ENCODE data around the gene TRIM62.

GRCh38 chr1:33149453-33150190, 32.2 kb downstream of the TRIM62 start:
- TF ChIP-seq, protein P1, sequence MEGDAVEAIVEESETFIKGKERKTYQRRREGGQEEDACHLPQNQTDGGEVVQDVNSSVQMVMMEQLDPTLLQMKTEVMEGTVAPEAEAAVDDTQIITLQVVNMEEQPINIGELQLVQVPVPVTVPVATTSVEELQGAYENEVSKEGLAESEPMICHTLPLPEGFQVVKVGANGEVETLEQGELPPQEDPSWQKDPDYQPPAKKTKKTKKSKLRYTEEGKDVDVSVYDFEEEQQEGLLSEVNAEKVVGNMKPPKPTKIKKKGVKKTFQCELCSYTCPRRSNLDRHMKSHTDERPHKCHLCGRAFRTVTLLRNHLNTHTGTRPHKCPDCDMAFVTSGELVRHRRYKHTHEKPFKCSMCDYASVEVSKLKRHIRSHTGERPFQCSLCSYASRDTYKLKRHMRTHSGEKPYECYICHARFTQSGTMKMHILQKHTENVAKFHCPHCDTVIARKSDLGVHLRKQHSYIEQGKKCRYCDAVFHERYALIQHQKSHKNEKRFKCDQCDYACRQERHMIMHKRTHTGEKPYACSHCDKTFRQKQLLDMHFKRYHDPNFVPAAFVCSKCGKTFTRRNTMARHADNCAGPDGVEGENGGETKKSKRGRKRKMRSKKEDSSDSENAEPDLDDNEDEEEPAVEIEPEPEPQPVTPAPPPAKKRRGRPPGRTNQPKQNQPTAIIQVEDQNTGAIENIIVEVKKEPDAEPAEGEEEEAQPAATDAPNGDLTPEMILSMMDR (IDR thresholded peaks at IDR 0.05), result no peak
- TF ChIP-seq POLR2A (IDR thresholded peaks at IDR 0.05), result no peak

Data from testis (tissue), 2 donors.